HG03520 (cell line): ENCODE measurements around the gene C1QL1.

Source experiments
- ATAC-seq: cut with Tn5 transposase; IDR thresholded peaks from one replicate; pipeline ENCODE4 v1.9.1; 2021; ENCODE audit warnings: mild to moderate bottlenecking, moderate library complexity; ENCODE audit not compliant: unreplicated experiment

Gene C1QL1

GRCh38 chr17:44989552-44990138 lies 21.5 kb upstream of the C1QL1 start:
- ATAC-seq, result no peak

- ATAC-seq, result no peak
These were observed 20.2 kb upstream of the C1QL1 start for GRCh38 chr17:44988044-44988942.

GRCh38 chr17:44983563-44983962 lies 15.5 kb upstream of the C1QL1 start:
- no peak for ATAC-seq

- ATAC-seq, result no peak
These were observed 14.1 kb upstream of the C1QL1 start for GRCh38 chr17:44982113-44982702.

GRCh38 chr17:44981221-44981968 lies 13.3 kb upstream of the C1QL1 start:
- no peak for ATAC-seq

GRCh38 chr17:44979426-44979995 lies 11.4 kb upstream of the C1QL1 start:
- ATAC-seq, result no peak

GRCh38 chr17:44978807-44979206 lies 10.7 kb upstream of the C1QL1 start:
- no peak for ATAC-seq

- ATAC-seq, result no peak
These were observed 9.9 kb upstream of the C1QL1 start for GRCh38 chr17:44977814-44978550.

- ATAC-seq, result no peak
These were observed 9.0 kb upstream of the C1QL1 start for GRCh38 chr17:44977065-44977464.

- ATAC-seq, result no peak
These were observed 8.1 kb upstream of the C1QL1 start for GRCh38 chr17:44976206-44976605.

- no peak for ATAC-seq
These were observed 4.8 kb upstream of the C1QL1 start for GRCh38 chr17:44972953-44973352.

GRCh38 chr17:44971776-44972483 lies 3.8 kb upstream of the C1QL1 start:
- no peak for ATAC-seq

GRCh38 chr17:44970136-44970741 lies 2.1 kb upstream of the C1QL1 start:
- ATAC-seq, result no peak

- no peak for ATAC-seq
These were observed 1.2 kb upstream of the C1QL1 start for GRCh38 chr17:44969144-44969780.

GRCh38 chr17:44967907-44968224 lies 237 bp downstream of the C1QL1 start:
- peak; percentile 15 for ATAC-seq

GRCh38 chr17:44967026-44967906 lies 837 bp downstream of the C1QL1 start:
- no peak for ATAC-seq

- ATAC-seq, result no peak
These were observed 1.6 kb downstream of the C1QL1 start for GRCh38 chr17:44966348-44967025.
